Measurements from ENCODE around the gene NUTM2E.
"Not testable (repeated sequence)": the region's sequence is repeated elsewhere in the genome, so short reads cannot be mapped to it uniquely, and the experiment has no call there.

The NUTM2E gene

DNA sequence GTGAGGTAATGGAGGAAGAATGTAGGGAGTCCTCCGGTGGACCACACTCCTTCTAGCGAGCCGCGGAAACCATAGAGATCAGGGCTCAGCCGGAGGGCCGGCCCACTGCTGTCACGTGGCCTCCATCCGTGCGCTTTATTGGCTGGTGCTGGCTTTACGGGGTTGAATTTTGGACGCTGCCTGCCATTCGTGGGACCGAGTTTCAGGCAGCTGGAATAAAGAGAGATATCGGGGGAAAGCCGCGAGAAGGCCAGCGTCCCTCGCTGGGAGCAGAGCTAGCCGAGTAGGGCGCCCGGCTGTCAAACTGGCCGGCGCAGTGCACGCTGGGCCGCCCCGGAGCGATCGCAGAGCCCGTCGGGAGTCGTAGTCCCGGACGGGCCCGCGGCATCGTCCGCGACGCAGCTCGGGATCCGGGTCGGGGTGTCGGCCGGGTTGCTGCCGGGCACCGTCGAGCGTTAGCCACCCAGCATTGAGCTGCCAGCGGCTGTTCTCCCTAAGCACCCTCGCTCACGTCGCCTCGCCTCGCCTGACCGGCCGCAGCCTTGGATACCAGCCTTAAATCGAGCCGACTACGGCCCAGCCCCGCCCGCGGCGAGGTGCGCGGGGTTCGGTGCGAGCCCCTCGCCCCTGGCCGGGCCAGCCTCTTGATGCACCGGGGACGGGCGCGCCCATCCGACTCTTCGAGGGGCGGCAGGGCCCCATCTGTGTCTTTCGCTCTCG, at the start of gene NUTM2E:
Gene NUTM2E, plus strand, starts transcription at position 244 of the 720 bp plus-strand sequence. CDS start 15,002 bp downstream, outside the sequence.
- DNase-seq, result not testable (repeated sequence)

- not testable (repeated sequence) for DNase-seq
These were observed 48.5 kb upstream of the NUTM2E start for GRCh38 chr10:79777997-79778396.

GRCh38 chr10:79779310-79779938, 47.1 kb upstream of the NUTM2E start:
- not testable (repeated sequence) for DNase-seq

DNA sequence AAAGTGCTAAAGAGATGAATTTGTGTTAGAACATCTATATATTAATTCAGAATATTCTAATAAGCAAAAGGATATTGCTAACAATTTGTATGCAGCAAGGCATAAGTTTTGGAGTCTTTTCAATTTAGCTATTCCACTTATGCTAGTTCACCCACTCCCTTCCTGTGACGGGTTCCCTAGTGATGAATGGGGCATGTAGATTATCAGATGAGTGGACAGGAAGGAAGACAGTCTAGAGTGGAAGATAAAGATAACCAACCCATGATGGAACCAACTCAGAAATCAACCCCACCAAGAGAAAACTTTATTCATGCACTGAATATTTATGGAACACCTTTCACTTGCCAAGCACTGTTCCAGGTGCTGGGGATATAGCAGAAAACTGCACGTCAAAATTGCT, 46.5 kb upstream of the NUTM2E start:
- DNase-seq, result not testable (repeated sequence)

GRCh38 chr10:79781584-79781983, 45.0 kb upstream of the NUTM2E start:
- not testable (repeated sequence) for DNase-seq

DNA sequence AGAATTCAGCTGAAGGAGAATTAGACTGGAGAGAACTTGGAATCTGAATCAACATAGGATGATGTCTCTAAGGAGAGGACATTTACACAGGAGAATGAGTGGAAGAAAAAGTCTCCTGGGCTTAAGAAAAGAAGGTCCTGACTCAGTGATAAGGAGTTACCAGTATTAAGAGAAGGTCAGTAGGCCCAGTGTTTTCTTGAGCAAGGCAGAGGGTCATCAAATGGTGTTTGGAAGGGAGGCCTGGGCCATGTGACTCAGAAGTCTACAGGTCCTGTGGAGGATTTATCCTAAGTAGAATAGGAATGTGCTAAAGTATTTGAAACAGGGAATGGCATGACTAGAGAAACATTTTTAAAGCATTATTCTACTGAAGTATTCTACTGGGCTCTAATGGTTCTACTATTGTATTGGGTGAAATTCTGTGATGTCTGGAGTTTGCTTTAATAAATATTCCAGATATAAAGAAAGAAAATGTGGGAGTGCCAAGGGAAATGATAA, 39.0 kb upstream of the NUTM2E start:
- DNase-seq, result not testable (repeated sequence)

GRCh38 chr10:79789351-79789750, 37.2 kb upstream of the NUTM2E start:
- DNase-seq, result not testable (repeated sequence)

DNA sequence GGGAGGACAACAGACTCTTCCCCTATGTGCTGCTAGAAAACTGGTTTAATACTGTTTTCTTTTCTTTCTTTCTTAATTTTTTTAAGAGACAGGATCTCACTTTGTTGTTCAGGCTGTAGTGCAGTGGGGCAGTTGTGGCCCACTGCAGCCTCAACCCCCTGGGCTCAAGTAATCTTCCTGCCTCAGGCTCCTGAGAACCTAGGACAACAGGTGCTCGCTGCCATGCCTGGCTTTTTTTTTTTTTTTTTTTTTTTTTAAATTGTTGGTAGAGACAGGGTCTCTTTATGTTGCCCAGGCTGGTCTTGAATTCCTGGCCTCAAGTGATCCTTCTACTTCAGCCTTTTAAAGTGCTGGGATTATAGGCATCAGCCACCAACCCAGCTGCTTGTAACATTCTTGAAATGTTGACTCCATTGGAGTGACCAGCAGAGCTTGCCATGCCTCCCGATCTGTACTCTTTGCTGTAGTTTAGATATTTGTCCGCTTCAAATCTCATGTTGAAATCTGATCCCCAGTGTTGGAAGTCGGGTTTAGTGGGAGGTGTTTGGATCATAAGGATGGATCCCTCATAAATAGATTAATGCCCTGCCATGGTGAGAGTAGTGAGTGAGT, 34.5 kb upstream of the NUTM2E start:
- DNase-seq, result not testable (repeated sequence)

DNA sequence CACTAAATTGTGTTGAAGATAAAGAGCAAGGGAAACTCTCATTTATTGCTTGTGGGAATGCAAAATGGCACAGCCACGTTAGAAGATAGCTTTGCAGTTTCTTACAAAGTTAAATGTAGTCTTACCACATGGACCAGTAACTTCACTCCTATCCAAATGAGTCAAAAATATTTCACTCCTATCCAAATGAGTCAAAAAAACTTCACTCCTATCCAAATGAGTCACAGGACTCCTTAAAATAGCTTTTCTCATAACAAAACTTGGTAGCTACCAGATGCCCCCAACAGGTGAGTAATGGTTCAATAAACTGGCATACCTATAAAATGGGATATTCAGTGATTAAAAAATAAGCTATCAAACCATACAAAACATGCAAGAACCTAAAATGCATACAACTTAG, 27.2 kb upstream of the NUTM2E start:
- not testable (repeated sequence) for DNase-seq

GRCh38 chr10:79805857-79806256, 20.7 kb upstream of the NUTM2E start:
- not testable (repeated sequence) for DNase-seq

GRCh38 chr10:79811895-79812294, 14.6 kb upstream of the NUTM2E start:
- not testable (repeated sequence) for DNase-seq

GRCh38 chr10:79816290-79816689, 10.2 kb upstream of the NUTM2E start:
- DNase-seq, result not testable (repeated sequence)

DNA sequence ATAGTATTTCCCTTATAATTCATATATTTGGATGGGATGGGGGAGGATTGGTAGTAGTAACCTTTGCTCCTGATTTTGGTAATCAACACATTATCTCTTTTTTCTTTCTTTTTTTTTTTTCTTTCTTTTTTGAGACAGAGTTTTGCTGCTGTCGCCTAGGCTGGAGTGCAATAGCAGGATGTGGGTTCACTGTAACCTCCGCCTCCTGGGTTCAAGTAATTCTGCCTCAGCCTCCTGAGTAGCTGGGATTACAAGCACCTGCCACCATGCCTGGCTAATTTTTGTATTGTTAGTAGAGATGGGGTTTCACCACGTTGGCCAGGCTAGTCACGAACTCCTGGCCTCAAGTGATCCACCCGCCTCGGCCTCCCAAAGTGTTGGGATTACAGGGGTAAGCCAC, 3.2 kb upstream of the NUTM2E start:
- DNase-seq, result not testable (repeated sequence)

DNA sequence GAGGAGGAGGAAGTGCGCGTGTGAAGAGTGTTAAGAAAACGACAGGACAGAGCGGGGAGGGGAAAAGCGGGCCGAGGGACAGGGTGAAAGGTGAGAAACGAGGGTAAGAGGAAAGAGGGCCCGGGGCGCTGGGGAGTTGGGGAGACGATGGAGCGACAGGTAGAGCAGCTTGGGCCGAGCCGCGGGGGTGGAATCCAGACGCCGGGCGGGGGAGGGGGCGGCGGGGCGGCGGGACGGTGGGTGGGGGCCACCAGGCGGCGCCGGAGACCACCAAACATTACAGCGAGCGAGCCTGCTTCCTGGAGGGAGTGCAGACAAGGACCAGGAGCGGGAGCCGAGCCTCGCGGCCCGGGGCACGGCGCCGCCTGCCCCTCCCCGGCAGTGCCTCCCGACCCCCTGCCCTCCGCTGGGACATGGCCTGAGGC, 940 bp upstream of the NUTM2E start:
- DNase-seq, result not testable (repeated sequence)

GRCh38 chr10:79826131-79826495, 426 bp upstream of the NUTM2E start:
- DNase-seq, result not testable (repeated sequence)

DNA sequence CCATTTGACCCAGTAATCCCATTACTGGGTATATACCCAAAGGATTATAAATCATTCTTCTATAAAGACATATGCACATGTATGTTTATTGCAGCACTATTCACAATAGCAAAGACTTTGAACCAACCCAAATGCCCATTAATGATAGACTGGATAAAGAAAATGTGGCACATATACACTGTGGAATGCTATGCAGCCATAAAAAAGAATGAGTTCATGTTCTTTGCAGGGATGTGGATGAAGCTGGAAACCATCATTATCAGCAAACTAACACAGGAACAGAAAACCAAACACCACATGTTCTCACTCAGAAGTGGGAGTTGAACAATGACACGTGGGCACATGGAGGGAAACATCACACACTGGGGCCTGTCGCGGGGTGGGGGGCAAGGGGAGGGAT, 7.3 kb downstream of the NUTM2E start:
- not testable (repeated sequence) for DNase-seq

GRCh38 chr10:79835891-79836290, 9.4 kb downstream of the NUTM2E start:
- not testable (repeated sequence) for DNase-seq

DNA sequence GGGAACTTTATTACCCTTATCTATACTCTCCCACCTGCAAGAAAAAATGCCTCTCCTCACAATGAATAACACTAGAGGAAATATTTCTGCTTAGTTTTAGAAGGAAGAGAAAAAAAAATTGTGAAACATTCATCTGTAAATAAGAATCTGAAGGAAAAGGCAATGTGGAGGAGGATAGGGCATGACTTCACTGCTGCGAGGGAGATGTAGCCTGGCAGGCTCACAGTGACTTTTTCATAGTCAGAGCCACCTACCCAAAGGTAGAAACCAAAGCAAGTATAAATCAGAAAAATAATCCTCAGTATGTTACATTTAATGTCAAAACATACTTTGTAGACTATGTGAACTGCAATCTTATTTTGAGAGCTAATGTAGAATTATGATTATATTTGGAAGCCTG, 10.4 kb downstream of the NUTM2E start:
- DNase-seq, result not testable (repeated sequence)

DNA sequence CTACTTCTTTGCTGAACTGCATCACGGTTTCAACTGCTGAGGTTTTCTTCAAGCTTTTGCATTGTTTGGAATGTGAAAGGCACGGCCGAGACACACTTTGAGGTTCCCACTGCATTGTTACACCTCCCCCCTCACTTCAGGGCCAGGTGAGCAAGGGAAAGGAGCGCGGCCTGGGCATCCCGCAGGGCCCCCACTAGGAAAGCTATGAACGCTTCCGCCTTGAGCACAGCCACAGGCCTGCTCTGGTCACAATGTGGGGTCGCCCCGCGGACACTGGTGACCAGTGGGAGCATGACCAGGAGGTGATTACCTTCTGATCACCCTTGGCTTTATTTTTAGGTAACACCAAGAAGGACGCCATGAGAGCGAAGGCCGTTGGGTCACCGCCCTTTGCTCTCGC, 11.9 kb downstream of the NUTM2E start:
- not testable (repeated sequence) for DNase-seq

- DNase-seq, result not testable (repeated sequence)
These were observed 26.8 kb downstream of the NUTM2E start for GRCh38 chr10:79853191-79853854.

DNA sequence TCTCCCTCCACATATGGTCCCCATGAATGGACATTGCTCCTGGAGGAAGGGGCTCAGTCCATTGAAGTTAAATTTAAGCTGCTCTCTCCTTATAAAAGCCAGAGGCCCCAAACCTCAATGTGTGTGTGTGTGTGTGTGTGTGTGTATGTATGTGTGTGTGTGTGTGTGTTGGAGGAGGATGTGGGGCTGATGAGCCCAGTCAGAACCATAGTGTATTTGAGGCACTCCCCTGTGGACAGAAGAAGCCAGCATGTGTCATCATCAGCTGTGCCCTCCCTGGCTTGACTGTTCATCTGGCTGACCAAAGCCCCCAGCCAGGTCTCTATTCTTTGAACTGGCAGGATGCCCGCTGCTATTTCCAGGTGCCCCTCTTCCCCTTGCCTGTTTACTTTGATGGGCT, 35.7 kb downstream of the NUTM2E start:
- DNase-seq, result not testable (repeated sequence)

DNA sequence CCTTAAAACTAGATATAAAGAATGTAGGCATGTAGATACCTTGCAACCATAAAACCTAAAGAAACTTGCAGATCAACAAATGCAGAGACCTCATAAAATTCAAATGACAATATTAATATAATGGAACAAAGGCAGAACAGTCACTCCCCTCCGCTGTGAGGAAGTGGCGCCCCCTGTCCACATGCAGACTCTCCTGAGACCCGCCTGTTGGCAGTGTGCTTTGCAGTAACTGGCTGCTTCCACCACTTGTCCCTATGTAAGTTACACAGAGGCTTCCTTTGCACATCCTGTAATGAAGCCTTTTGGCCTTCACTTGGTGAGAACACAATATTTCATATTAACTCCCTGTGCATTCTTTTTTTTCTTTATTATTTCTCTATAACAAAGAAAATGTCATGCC, 36.3 kb downstream of the NUTM2E start:
- DNase-seq, result not testable (repeated sequence)
